BE2C (cell line): ENCODE results near the gene EPS15.

ENCODE experiments used
- DNase-seq: peaks from one replicate; pipeline ENCODE4 v3.0.0-alpha.2; 2020
- H3K27me3 ChIP-seq: fragments of 250-450 bp; sonication (Bioruptor Pico); 2 replicates; pipeline ENCODE4 v1.5.1; 2020; ENCODE audit warnings: mild to moderate bottlenecking
- H3K36me3 ChIP-seq: fragments of 250-450 bp; sonication (Bioruptor Pico); 2 replicates; pipeline ENCODE4 v1.5.1; 2020; ENCODE audit warnings: mild to moderate bottlenecking
- H3K4me1 ChIP-seq: fragments of 250-450 bp; sonication (Bioruptor Pico); 2 replicates; pipeline ENCODE4 v1.5.1; 2020
- H3K4me3 ChIP-seq: 2 replicates; pipeline ENCODE4 v1.5.1; 2011; ENCODE audit warnings: low read depth, low read length
- H3K9me3 ChIP-seq: fragments of 250-450 bp; sonication (Bioruptor Pico); 2 replicates; pipeline ENCODE4 v1.5.1; 2020
- CTCF ChIP-seq: IDR thresholded peaks from 2 replicates; pipeline ENCODE4 v1.5.1; 2012; ENCODE audit warnings: mild to moderate bottlenecking, low read depth, low read length

EPS15 gene

GRCh38 chr1:51433972-51434510, 85.0 kb downstream of the EPS15 start:
- TF ChIP-seq CTCF: no peak
- Histone ChIP-seq H3K4me1 (no peaks in the 10 kb centered on the region), H3K4me3 (no peak overlapping the region), H3K9me3 (no peaks in the 10 kb centered on the region), H3K36me3 (no peaks in the 10 kb centered on the region), H3K27me3 (no peaks in the 10 kb centered on the region)
- no peak for DNase-seq

- TF ChIP-seq CTCF: no peak
- Histone ChIP-seq H3K27me3 (no peaks in the 10 kb centered on the region), H3K9me3 (no peaks in the 10 kb centered on the region), H3K36me3 (no peaks in the 10 kb centered on the region), H3K4me3 (no peak overlapping the region), H3K4me1 (no peaks in the 10 kb centered on the region)
- DNase-seq: no peak
Observed at GRCh38 chr1:51433269-51433971, 85.6 kb downstream of the EPS15 start.

- H3K36me3 ChIP-seq: no peaks in the 10 kb centered on the region
- DNase-seq: no peak
- no peak overlapping the region for H3K4me3 ChIP-seq
- TF ChIP-seq CTCF: no peak
- no peaks in the 10 kb centered on the region for H3K9me3 ChIP-seq
- no peaks in the 10 kb centered on the region for H3K27me3 ChIP-seq
- H3K4me1 ChIP-seq: no peaks in the 10 kb centered on the region
Observed at GRCh38 chr1:51432146-51432545, 86.9 kb downstream of the EPS15 start.

GRCh38 chr1:51427438-51427837, 91.6 kb downstream of the EPS15 start:
- H3K4me1 ChIP-seq: no peaks in the 10 kb centered on the region
- H3K27me3 ChIP-seq: no peaks in the 10 kb centered on the region
- H3K4me3 ChIP-seq: no peak overlapping the region
- no peaks in the 10 kb centered on the region for H3K36me3 ChIP-seq
- H3K9me3 ChIP-seq: no peaks in the 10 kb centered on the region
- no peak for TF ChIP-seq CTCF
- DNase-seq: no peak

- DNase-seq: no peak
- Histone ChIP-seq H3K27me3 (no peaks in the 10 kb centered on the region), H3K36me3 (no peaks in the 10 kb centered on the region), H3K9me3 (no peaks in the 10 kb centered on the region), H3K4me3 (no peak overlapping the region), H3K4me1 (no peaks in the 10 kb centered on the region)
- TF ChIP-seq CTCF: no peak
Observed at GRCh38 chr1:51425955-51426354, 93.1 kb downstream of the EPS15 start.

GRCh38 chr1:51425273-51425672, 93.8 kb downstream of the EPS15 start:
- no peak for DNase-seq
- Histone ChIP-seq H3K9me3 (no peaks in the 10 kb centered on the region), H3K4me1 (no peaks in the 10 kb centered on the region), H3K36me3 (no peaks in the 10 kb centered on the region), H3K4me3 (no peak overlapping the region), H3K27me3 (no peaks in the 10 kb centered on the region)
- no peak for TF ChIP-seq CTCF
